ENCODE results near the gene CLMP. TPM values are rescaled to one million over a fixed set of nuclear protein-coding genes. Genes with fewer than 3 reads are reported as not detected.

Gene CLMP
- total and polyA plus RNA-seq, 4 donors: 5.2 to 22.9 (median 12.3) TPM

GRCh38 chr11:123056835-123057491 lies 138.1 kb downstream of the CLMP start:
- Histone ChIP-seq H3K9ac (ENCODE audit: insufficient read depth in 1 of 2, low read length in 2 of 2) (no peak overlapping the region), H3K36me3 (ENCODE audit: control insufficient read depth in 4 of 4, insufficient read depth in 4 of 4, low read length in 4 of 4) (peaks cover 32 to 73% (median 52%) of the 10 kb centered on the region in 4 donors), H3K4me1 (ENCODE audit: control insufficient read depth in 5 of 5, insufficient read depth in 5 of 5, low read length in 5 of 5) (peaks cover 0 to 27% (median 10%) of the 10 kb centered on the region in 5 donors), H3K27me3 (ENCODE audit: control insufficient read depth in 3 of 3, insufficient read depth in 3 of 3, low read length in 2 of 3) (no peaks in the 10 kb centered on the region), H3K27ac (ENCODE audit: low read depth in 1 of 2, low read length in 1 of 2) (no peak overlapping the region), H3K4me3 (no peak overlapping the region), H3K9me3 (ENCODE audit: control insufficient read depth in 4 of 4, insufficient read depth in 3 of 4, low read length in 3 of 4) (no peaks in the 10 kb centered on the region)
- no peak for DNase-seq
- no peak for ATAC-seq (ENCODE audit: insufficient read depth, low FRiP score)
- no peak for TF ChIP-seq CTCF (IDR thresholded peaks at IDR 0.05; ENCODE audit: control extremely low read depth, extremely low read depth)
- WGBS, 2 donors: 79 to 81% methylated on average over 3 of the region's 3 CpGs

DNA sequence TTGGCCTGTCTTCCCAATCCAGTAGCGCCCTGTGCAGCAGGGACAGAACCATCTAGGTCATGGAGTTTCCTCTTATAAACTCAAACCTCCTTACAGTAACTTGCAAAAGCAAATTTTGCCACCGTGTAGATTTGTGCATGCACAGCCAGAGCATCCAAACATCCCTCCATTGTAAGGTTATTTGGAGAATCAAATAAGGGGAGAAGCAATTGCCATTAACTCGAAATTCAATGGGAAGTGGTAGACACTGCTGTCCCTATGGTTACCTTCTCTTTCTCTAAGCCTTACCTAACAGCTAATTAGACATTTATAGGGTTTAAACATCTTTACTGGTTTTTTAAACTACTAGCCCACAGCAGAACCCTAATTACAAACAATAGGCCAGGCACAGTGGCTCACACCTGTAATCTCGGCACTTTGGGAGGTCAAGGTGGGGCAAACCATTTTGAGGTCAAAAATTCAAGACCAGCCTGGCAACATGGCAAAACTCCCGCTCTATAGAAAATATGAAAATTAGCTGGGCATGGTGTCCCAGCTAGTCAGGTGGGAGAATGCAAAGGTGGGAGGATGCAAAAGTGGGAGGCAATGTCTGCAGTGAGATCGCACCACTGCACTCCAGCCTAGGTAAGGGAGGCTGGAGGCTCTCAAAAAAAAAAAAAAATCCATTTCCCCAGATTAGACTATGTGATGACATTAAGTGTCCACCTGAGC lies 139.7 kb downstream of the CLMP start:
- Histone ChIP-seq H3K36me3 (ENCODE audit: control insufficient read depth in 4 of 4, insufficient read depth in 4 of 4, low read length in 4 of 4) (peaks cover 27 to 59% (median 49%) of the 10 kb centered on the region in 4 donors), H3K4me3 (no peak overlapping the region), H3K9me3 (ENCODE audit: control insufficient read depth in 4 of 4, insufficient read depth in 3 of 4, low read length in 3 of 4) (no peaks in the 10 kb centered on the region), H3K27ac (ENCODE audit: low read depth in 1 of 2, low read length in 1 of 2) (no peak overlapping the region), H3K9ac (ENCODE audit: insufficient read depth in 1 of 2, low read length in 2 of 2) (no peak overlapping the region), H3K4me1 (ENCODE audit: control insufficient read depth in 5 of 5, insufficient read depth in 5 of 5, low read length in 5 of 5) (peaks cover 0 to 20% (median 9%) of the 10 kb centered on the region in 5 donors), H3K27me3 (ENCODE audit: control insufficient read depth in 3 of 3, insufficient read depth in 3 of 3, low read length in 2 of 3) (no peaks in the 10 kb centered on the region)
- ATAC-seq (ENCODE audit: insufficient read depth, low FRiP score): no peak
- WGBS, 2 donors: 70 to 75% methylated on average over 6 of the region's 6 CpGs
- no peak for DNase-seq
- no peak for TF ChIP-seq CTCF (IDR thresholded peaks at IDR 0.05; ENCODE audit: control extremely low read depth, extremely low read depth)

- DNase-seq: peak; percentile 30 to 86 (median 84)
- WGBS, 2 donors: 33 to 40% methylated on average over 11 of the region's 11 CpGs
- no peaks in the 10 kb centered on the region for H3K9me3 ChIP-seq (ENCODE audit: control insufficient read depth in 4 of 4, insufficient read depth in 3 of 4, low read length in 3 of 4)
These were observed 140.6 kb downstream of the CLMP start for GRCh38 chr11:123054301-123055065.

More at GRCh38 chr11:123054301-123055065, 140.6 kb downstream of the CLMP start:
- Histone ChIP-seq H3K27ac (ENCODE audit: low read depth in 1 of 2, low read length in 1 of 2) (no peak overlapping the region), H3K36me3 (ENCODE audit: control insufficient read depth in 4 of 4, insufficient read depth in 4 of 4, low read length in 4 of 4) (peaks cover 26 to 51% (median 43%) of the 10 kb centered on the region in 4 donors), H3K4me3 (no peak overlapping the region), H3K9ac (ENCODE audit: insufficient read depth in 1 of 2, low read length in 2 of 2) (no peak overlapping the region), H3K27me3 (ENCODE audit: control insufficient read depth in 3 of 3, insufficient read depth in 3 of 3, low read length in 2 of 3) (no peaks in the 10 kb centered on the region), H3K4me1 (ENCODE audit: control insufficient read depth in 5 of 5, insufficient read depth in 5 of 5, low read length in 5 of 5) (peaks cover 0 to 11% (median 8%) of the 10 kb centered on the region in 5 donors)
- TF ChIP-seq CTCF (IDR thresholded peaks at IDR 0.05; ENCODE audit: control extremely low read depth, extremely low read depth): peak; percentile 41
- peak; percentile 80 for ATAC-seq (ENCODE audit: insufficient read depth, low FRiP score)
